Brain pericyte (primary cell): ENCODE measurements around the gene PPP2R2C.

Experiments
- DNase-seq: peaks from one replicate; pipeline ENCODE4 v3.0.0-alpha.2; 2012; ENCODE audit warnings: low read depth, low spot score

Gene PPP2R2C

GRCh38 chr4:6313216-6313615 lies 159.2 kb downstream of the PPP2R2C start:
- DNase-seq: no peak

GRCh38 chr4:6309777-6310176 lies 162.6 kb downstream of the PPP2R2C start:
- DNase-seq: no peak

- DNase-seq: no peak
Observed at GRCh38 chr4:6308899-6309643, 163.3 kb downstream of the PPP2R2C start.

GRCh38 chr4:6307891-6308290 lies 164.5 kb downstream of the PPP2R2C start:
- DNase-seq: no peak

GRCh38 chr4:6307230-6307629 lies 165.2 kb downstream of the PPP2R2C start:
- DNase-seq: no peak

GRCh38 chr4:6306299-6306698 lies 166.1 kb downstream of the PPP2R2C start:
- no peak for DNase-seq

- no peak for DNase-seq
Observed at GRCh38 chr4:6303943-6304342, 168.5 kb downstream of the PPP2R2C start.

- DNase-seq: no peak
Observed at GRCh38 chr4:6302869-6303268, 169.5 kb downstream of the PPP2R2C start.

- no peak for DNase-seq
Observed at GRCh38 chr4:6301732-6302442, 170.5 kb downstream of the PPP2R2C start.

- DNase-seq: no peak
Observed at GRCh38 chr4:6301051-6301731, 171.2 kb downstream of the PPP2R2C start.

GRCh38 chr4:6300359-6300758 lies 172.1 kb downstream of the PPP2R2C start:
- no peak for DNase-seq

- DNase-seq: no peak
Observed at GRCh38 chr4:6299875-6300274, 172.5 kb downstream of the PPP2R2C start.

GRCh38 chr4:6298852-6299251 lies 173.6 kb downstream of the PPP2R2C start:
- DNase-seq: no peak

GRCh38 chr4:6298035-6298434 lies 174.4 kb downstream of the PPP2R2C start:
- DNase-seq: no peak

GRCh38 chr4:6297266-6297815 lies 175.1 kb downstream of the PPP2R2C start:
- DNase-seq: no peak

- no peak for DNase-seq
Observed at GRCh38 chr4:6296026-6296425, 176.4 kb downstream of the PPP2R2C start.

GRCh38 chr4:6295495-6295894 lies 176.9 kb downstream of the PPP2R2C start:
- no peak for DNase-seq

- no peak for DNase-seq
Observed at GRCh38 chr4:6294705-6295421, 177.6 kb downstream of the PPP2R2C start.

- DNase-seq: no peak
Observed at GRCh38 chr4:6293661-6294060, 178.8 kb downstream of the PPP2R2C start.

GRCh38 chr4:6293097-6293445 lies 179.3 kb downstream of the PPP2R2C start:
- DNase-seq: no peak

GRCh38 chr4:6292376-6293096 lies 179.9 kb downstream of the PPP2R2C start:
- no peak for DNase-seq
